ENCODE measurements around the gene RASA1.

Gene RASA1

GRCh38 chr5:87405472-87406155, 137.9 kb downstream of the RASA1 start:
- DNase-seq = no peak

DNA sequence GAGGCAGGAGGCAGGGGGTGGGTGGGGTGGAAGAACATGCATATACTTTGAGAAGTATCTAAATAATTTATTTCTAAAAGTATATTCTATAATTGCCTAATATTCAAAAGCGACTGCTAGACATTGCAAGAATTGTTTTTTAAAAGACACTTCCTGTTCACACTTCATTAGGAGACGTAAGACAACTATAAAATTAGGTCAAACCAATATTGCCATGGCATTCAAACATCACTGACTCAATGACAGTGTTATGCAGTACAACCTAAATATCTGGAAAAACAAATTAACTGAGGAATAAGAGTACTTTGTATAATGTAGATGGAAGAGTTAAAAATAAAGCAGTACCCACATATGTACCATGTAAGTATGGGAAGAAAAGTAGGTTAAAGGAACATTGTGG, 140.5 kb downstream of the RASA1 start:
- no peak for DNase-seq

- DNase-seq = no peak
Observed at GRCh38 chr5:87410931-87411330, 143.2 kb downstream of the RASA1 start.

DNA sequence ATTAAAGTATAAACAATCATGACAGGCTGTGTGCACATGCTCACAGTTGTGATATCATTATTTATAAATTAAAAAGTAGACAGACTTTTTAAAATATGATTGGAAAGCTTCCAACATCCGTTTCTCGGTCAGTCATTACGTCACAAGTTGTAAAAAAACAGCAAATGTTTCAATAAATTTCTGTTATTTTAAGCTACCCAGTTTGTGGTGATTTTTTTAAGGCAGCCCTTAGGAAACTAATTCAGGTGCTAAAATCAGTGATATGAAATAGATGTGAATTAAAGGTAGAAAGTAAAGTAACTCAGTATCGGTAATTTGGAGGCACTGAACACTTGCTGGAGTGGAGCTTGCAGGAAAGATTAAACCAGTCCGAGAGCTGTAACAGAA, 143.9 kb downstream of the RASA1 start:
- DNase-seq = no peak

DNA sequence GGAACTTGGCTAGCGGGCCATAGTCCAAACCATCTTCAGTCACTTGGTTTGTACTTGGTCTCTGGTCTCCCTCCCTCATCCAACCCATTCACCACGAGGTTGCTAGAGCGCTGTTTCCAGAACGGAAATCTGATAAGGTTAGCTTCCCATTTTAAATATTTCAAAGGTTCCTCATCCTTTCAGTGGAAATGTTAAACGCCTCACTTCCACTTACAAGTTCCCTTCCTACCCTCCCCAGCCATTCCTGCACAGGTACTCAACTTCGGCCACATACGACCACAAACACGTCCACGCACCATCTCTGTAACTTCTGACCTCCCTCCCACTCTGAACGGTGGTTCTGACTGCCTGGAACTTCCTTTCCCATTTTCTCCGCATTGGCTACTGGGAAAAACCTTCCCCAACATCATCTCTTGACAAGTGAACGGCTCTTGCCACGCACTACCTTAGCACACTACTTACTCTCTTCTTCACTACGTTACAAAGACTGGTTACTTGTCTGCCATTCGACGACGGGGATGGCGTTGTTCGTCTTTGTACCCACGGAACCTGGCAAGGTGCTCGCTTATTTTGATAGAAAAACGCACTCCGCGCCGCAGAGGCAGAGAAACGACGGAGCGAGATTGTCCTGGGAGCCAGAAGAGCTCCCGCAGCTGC, 144.4 kb downstream of the RASA1 start:
- no peak for DNase-seq

DNA sequence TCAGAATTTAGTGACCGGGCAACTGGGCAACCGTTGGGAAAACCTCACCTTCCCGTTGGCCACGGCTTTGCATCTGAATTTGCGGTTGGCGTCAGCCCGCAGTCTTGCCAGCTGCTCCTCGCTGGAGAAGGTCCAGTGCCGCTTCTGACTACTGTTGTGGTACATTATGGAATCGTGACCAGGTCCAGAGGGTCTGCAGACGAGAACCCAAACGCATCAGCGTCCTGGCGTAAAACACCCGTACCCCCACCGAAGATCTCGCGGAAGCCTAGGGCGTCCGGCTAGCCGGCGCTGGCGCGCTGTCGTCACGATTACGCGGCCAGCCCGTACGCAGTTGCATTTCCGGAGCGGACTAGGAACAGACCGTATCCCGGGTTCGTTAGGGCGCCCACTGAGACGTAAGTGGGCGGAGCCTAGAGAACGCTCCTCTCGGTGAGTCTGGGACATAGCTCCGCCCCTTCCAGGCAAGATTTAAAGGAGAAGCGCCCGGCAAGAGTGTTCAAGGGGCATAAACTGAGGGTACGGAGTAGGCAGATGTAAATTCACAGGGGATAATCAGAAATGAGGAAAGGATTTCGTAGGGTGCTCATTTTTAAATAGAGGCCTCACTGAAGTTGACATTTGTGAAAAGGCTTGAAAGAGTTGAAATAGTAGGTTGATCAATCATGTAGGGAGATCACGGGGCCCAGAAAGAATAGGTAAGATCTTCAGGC, 145.1 kb downstream of the RASA1 start, which contains the start of gene CCNH:
TSS of gene CCNH (minus strand) at position 301 of the 713 bp plus-strand sequence. CDS start at position 165, 136 bp downstream.
- DNase-seq = peak; percentile 88

DNA sequence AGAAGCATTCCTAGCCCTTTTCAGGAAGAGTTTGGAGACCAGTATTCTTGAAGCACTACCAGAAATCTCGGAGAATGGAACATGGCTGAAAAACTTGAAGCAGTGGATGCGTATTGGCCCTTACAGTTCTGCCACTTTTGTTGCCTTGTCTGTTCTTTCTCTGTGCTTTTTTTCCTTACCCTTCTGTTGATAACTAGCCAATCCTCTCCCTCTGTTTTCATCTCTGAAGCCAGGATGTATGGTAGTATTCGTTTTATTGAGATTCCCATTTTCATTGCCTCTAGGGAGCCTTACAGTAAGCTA, 145.6 kb downstream of the RASA1 start:
- no peak for DNase-seq

GRCh38 chr5:87418506-87418905, 150.8 kb downstream of the RASA1 start:
- DNase-seq = no peak

DNA sequence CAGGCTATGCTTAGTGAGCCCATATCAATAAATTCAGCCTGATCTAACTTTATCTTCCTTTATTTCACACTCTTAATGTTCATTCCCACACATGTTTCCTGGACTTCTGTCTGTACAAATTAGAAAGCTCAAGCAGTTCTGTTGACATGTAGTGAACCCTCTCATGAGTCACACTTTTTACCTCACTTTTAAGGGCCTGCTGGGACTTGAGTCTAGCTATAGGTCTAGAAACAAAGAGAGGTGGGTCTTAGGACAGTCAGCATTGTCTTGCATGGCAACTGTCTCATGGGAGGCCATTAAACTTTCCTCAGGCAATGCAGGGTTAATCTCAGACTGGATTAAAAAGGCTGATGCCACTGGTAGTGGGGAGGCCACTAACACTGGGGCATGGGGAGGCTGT, 153.6 kb downstream of the RASA1 start:
- DNase-seq = no peak

- DNase-seq = no peak
Observed at GRCh38 chr5:87423755-87424154, 156.1 kb downstream of the RASA1 start.

DNA sequence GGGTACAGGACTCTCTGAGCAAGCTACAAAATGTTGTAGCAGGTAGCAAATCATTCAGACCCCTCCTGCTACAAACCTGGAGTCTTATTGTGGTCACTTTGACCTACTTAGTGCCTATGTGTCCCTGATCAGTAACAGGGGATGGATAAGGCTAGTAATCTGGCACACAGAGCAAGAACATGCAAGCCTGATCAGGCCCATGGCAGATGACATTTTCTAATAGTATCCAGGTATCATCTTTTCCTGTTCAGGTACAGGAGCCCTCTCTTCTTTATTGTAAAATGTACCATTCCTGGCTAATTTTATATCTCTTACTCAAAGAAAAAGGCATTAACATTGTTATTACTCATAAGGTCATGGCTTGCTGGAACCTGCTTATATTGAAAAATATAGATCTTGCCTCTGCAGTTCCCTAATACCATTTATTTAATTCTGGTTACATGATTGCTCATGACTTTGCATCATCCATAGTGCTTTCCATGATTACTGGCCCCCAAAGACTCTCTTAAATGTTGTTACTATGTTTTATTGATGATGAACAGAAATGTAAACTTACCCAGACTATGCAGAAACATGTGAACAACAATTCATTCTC, 163.3 kb downstream of the RASA1 start:
- no peak for DNase-seq

DNA sequence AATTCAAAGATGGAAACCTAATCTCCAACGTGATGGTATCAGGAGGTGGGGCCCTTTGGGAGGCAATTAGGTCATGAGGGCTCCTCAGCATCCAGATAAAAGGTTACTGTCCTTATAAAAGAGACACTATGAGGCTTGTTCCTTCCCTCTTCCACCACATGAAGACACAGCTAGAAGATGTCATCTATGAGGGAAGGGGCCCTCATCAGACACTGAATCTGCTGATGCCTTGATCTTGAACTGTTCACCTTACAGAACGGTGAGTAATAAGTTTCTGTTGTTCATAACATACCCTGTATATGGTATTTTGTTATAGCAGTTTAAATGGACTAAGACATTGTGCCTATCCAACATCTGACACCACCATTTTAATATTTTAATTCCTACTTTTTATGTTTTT, 164.8 kb downstream of the RASA1 start:
- DNase-seq = no peak

- no peak for DNase-seq
Observed at GRCh38 chr5:87433945-87434344, 166.3 kb downstream of the RASA1 start.

DNA sequence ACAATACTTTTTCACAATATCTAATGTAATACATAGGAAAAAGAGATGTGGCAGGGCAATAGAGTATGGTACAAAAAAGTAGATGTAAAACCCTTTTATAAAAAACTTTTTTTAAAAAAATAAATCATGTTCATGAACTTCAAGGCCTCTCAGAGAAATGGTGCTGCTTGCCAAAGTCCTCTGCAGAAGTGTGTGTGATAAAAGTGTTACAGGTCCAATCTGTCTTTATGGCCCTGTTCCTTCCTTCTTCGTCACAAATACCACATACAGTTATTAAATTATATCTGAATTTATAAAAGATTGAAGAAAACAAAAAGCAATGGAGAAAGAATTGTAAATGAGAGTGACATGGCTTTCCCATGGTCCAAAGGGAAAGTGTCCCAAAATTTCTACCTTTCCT, 166.8 kb downstream of the RASA1 start:
- DNase-seq = no peak

DNA sequence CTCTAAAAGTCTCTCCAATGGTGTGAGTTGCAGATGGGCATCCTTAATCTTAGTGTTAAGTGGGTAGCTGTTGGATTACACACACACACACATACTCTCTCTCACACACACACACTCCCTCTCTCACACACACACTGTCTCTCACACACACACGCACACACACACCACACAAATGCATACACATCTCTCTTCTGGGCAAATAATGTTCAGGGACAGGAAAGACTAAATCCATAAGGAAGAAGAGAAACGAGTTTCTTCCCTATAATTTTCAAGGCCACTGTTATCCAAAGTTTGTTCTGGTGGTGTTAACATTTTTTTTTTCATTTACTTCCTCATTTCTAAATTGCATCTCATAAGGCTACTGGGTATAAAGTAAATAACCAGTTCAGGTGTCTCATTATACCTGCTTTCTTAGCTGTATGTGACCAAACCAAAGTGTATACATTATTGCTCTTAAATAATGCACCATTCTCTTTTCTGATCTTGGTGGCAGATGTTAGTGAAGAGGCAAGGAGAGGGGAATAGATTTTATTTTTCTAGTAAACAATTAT, 167.5 kb downstream of the RASA1 start:
- DNase-seq = no peak

GRCh38 chr5:87437724-87438123, 170.0 kb downstream of the RASA1 start:
- no peak for DNase-seq

DNA sequence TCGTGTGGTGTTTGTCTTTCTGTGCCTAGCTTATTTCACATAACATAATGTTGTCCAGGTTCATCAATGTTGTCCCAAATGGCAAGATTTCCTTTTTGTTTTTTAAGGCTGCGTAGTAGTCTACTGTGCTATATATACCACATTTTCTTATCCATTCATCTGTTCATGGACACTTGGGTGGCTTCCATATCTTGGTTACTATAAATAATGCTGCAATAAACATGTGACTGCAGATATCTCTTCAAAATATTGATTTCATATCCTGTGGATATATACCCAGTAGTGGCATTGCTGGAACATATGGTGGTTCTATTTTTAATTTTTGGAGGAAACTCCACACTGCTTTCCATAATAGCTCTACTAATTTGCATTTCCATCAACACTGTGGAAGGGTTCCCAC, 170.5 kb downstream of the RASA1 start:
- no peak for DNase-seq
